GM19372 (cell line): ENCODE measurements around the gene SBF2.

Experiments used
- ATAC-seq: cut with Tn5 transposase; IDR thresholded peaks from one replicate; pipeline ENCODE4 v1.9.1; 2021; ENCODE audit warnings: mild to moderate bottlenecking, low read depth, moderate library complexity; ENCODE audit not compliant: unreplicated experiment

The SBF2 gene

DNA sequence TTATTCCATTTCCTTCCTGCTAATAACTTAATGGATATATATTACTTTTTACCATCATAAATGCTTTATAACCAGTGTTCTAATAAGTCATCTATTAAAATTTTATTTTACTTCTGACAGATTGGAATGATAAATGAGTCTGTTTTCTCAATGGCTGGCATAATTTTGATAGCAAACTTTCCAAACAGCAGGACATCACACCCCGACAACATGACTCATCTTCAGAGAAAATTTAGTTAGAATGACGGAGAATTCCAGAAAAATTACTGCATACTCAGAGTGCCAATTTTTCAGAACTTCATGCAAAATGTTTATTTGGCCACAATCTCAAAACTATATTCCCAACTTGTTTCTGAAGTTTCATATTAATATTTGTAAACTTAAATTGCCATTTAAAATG lies 455.8 kb downstream of the SBF2 start:
- ATAC-seq = no peak

- ATAC-seq = no peak
Observed at GRCh38 chr11:9834291-9834690, 459.7 kb downstream of the SBF2 start.

GRCh38 chr11:9831122-9831521 lies 462.9 kb downstream of the SBF2 start:
- no peak for ATAC-seq

GRCh38 chr11:9827708-9828107 lies 466.3 kb downstream of the SBF2 start:
- ATAC-seq = no peak

DNA sequence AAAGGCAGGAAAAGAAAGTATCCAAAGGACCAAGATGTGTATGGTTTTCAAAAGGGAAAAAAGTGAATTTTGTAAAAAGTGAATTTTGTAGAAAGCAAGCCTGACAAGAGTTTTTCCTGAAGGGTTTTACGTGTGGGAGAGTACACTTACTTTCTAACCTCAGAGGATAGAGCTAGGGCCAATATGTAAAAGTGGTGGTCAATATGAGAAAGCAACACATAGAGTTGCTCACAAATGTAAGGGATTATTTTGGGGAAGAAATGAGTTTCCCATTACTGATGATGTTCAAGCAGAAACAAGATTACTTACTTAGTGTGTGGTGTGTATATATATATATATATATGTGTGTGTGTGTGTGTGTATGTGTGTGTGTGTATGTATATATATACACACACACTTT lies 467.6 kb downstream of the SBF2 start:
- no peak for ATAC-seq

- ATAC-seq = no peak
Observed at GRCh38 chr11:9825895-9826294, 468.1 kb downstream of the SBF2 start.

GRCh38 chr11:9825315-9825714 lies 468.7 kb downstream of the SBF2 start:
- no peak for ATAC-seq

DNA sequence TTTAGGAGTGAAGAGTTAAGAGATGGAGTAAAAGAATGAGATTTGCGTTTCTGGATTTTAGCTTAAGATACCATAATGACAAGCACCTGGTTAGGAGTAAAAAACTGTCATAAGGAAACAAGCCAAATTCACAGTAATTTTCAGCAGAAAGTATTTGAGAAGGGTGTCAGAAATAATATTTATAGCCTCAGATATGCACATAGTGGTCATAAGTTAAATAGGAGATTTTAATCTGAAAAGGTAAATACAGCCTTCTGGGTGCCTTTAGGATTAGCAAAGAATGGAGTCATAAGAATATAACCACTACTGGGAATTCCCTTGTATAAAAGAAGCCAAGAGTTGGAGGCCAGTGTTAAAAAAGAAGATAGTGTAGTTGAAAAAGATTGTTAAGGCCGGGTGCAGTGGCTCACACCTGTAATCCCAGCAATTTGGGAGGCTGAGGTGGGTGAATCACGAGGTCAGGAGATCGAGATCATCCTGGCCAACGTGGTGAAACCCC lies 470.1 kb downstream of the SBF2 start:
- ATAC-seq = no peak

GRCh38 chr11:9823439-9823838 lies 470.6 kb downstream of the SBF2 start:
- no peak for ATAC-seq

- ATAC-seq = no peak
Observed at GRCh38 chr11:9821008-9821752, 472.8 kb downstream of the SBF2 start.

GRCh38 chr11:9820260-9820659 lies 473.8 kb downstream of the SBF2 start:
- no peak for ATAC-seq

GRCh38 chr11:9817191-9817590 lies 476.8 kb downstream of the SBF2 start:
- no peak for ATAC-seq

GRCh38 chr11:9815486-9816136 lies 478.4 kb downstream of the SBF2 start:
- ATAC-seq = no peak

GRCh38 chr11:9814108-9814507 lies 479.9 kb downstream of the SBF2 start:
- no peak for ATAC-seq

DNA sequence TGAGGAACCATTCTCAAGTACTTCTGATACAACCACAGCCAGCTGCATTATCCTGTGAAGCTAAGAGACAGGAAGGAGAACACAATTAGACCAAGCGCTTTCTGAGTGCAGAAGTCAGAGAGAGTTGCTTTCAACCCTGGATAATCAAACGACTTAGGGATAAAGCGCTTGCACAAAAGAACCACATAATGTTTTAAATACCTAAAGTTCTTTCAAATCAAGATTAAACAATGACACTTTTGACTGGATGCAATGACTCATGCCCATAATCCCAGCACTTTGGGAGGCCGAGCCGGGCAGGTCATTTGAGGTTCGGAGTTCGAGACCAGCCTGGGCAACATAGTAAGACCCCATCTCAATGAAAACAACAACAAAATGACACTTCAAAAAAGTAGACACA lies 485.1 kb downstream of the SBF2 start:
- ATAC-seq = no peak

- ATAC-seq = no peak
Observed at GRCh38 chr11:9806946-9807687, 486.9 kb downstream of the SBF2 start.

GRCh38 chr11:9804419-9804902 lies 489.6 kb downstream of the SBF2 start:
- no peak for ATAC-seq

DNA sequence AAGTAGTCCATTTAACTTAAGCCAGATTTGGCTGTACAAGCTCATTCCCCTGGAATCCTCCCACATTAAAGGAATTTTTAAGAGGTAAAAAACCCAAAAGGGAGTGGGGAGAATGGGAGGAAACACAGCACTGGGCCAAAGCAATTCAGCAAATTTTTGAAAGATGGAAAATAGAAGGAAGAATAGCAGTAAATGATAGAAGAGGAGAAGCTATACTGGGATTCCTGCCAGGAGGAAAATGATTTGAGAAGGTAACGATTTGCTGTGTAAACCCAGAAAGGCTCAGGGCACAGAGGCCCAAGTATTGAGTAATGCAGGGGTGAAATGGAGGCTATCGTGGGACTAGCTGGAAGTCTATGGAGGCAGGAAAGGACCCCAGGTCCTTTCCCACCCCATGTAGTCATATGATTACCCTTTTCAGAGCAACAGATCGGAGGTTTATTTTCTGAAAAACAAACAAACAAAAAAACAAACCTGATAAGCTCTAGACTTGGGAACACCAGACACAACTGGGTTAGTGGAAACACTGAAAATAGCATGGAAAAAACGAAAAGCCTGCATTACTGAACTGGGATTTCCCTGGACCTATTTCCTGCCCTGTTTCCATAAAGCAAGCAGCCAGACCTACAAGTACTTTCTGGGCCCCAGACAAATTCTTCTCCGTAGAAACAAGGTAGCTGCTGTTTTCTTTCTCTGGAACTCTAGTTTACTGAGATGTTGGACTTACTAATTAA lies 490.2 kb downstream of the SBF2 start:
- no peak for ATAC-seq

- no peak for ATAC-seq
Observed at GRCh38 chr11:9802291-9802861, 491.6 kb downstream of the SBF2 start.

DNA sequence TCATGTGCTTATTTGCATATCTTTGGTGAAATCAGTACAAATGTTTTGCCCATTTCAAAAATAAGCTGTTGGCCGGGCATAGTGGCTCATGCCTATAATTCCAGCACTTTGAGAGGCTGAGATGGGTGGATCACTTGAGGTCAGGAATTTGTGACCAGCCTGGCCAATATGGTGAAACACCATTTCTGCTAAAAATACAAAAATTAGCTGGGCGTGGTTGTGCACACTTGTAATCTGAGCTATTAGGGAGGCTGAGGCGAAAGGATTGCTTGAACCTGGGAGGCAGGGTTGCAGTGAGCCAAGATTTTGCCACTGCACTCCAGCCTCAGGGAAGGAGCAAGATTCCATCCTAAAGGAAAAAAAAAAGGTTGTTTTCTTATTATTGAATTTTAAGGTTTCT lies 494.1 kb downstream of the SBF2 start:
- ATAC-seq = no peak
